K562 (cell line): ENCODE data around the gene TMEM129. TPM values are rescaled to one million over a fixed set of nuclear protein-coding genes. Genes with fewer than 3 reads are reported as not detected.

ENCODE experiments used
- ATAC-seq: fragments of 200-7000 bp; cut with Tn5 transposase; 3 replicates; pipeline ENCODE4 v1.9.1; 2020; ENCODE audit warnings: moderate library complexity
- BruUV-seq: library from RNA; stranded (reverse); fragments of 400-500 nt; replicated peaks from 2 replicates; lab custom pipeline; 2021; lab: Mats Ljungman, UMichigan
- CTCF ChIA-PET: fragments of 300-600 bp; formaldehyde crosslinking; extraction: SDS; loops from one replicate; lab custom pipeline; 2021; ENCODE audit warnings: low intra/inter-chr PET ratio; lab: Yijun Ruan, JAX
- POLR2A ChIA-PET: fragments of 300-600, 350-650 bp; sonication (Branson Sonifier 250); formaldehyde crosslinking; extraction: SDS; loops from one replicate; lab custom pipeline; 2021; ENCODE audit warnings: antibody characterized with exemption, inconsistent platforms; lab: Yijun Ruan, JAX
- DNase-seq, 4 experiments: peaks; one replicate each; pipeline versions ENCODE4 v3.0.0 to v3.0.0-alpha.2; 2011 to 2018; ENCODE audit warnings: low spot score in 3 of 4, mixed read lengths in 3 of 4; ENCODE audit errors: extremely low read depth in 1 of 4
- FAIRE-seq: peaks from 2 replicates; lab custom pipeline; 2011; peaks lifted over from hg19 to GRCh38; lab: Jason Lieb, UNC
- H2AFZ ChIP-seq: 2 replicates; pipeline ENCODE4 v1.6.0; 2011; ENCODE audit warnings: low read depth, low read length, control low read depth, inconsistent platforms
- H3K27ac ChIP-seq: fragments of 200-600 bp; 3 replicates; pipeline ENCODE4 v1.8.0; 2011; ENCODE audit warnings: low read depth, mild to moderate bottlenecking, control low read depth, inconsistent platforms, low read length, moderate library complexity, mixed read lengths; ENCODE audit errors: extremely low read depth
- H3K27me3 ChIP-seq, 2 experiments: fragments of 300-600 bp in 1 of 2; 2 replicates in 1 of 2; 3 replicates in 1 of 2; pipeline versions ENCODE4 v1.6.0 to v1.8.0; 2011; ENCODE audit warnings: inconsistent platforms in 2 of 2, low read length in 2 of 2, mild to moderate bottlenecking in 1 of 2, mixed read lengths in 1 of 2, moderate library complexity in 1 of 2; ENCODE audit not compliant: control insufficient read depth in 2 of 2, insufficient read depth in 2 of 2
- H3K36me3 ChIP-seq: fragments of 300-600 bp; 3 replicates; pipeline ENCODE4 v1.8.0; 2011; ENCODE audit warnings: mild to moderate bottlenecking, low read length, inconsistent platforms; ENCODE audit not compliant: control insufficient read depth, insufficient read depth
- H3K4me1 ChIP-seq, 2 experiments: fragments of 200-600 bp in 1 of 2; replicated peaks in 1 of 2; 2 replicates in 1 of 2; 3 replicates in 1 of 2; pipeline versions ENCODE4 v1.5.1 to v1.8.0; 2011; ENCODE audit warnings: inconsistent platforms in 2 of 2, low read length in 2 of 2, mild to moderate bottlenecking in 1 of 2, mixed read lengths in 1 of 2, moderate library complexity in 1 of 2; ENCODE audit not compliant: control insufficient read depth in 2 of 2, insufficient read depth in 2 of 2
- H3K4me2 ChIP-seq: 2 replicates; pipeline ENCODE4 v1.6.1; 2011; ENCODE audit warnings: low read length, control low read depth, inconsistent platforms, mixed read lengths; ENCODE audit not compliant: insufficient read depth
- H3K4me3 ChIP-seq: fragments of 200-600 bp; sonication (generic), shearing (Covaris generic); 2 replicates; pipeline ENCODE4 v1.5.1; 2016; ENCODE audit warnings: control low read depth, inconsistent platforms
- H3K79me2 ChIP-seq: fragments of 200-600 bp; 3 replicates; pipeline ENCODE4 v1.8.0; 2011; ENCODE audit warnings: low read length, inconsistent platforms; ENCODE audit not compliant: control insufficient read depth, insufficient read depth
- H3K9ac ChIP-seq, 2 experiments: 2 replicates each; pipeline versions ENCODE4 v1.6.0 to v1.6.1; 2011; ENCODE audit warnings: low read depth in 2 of 2, low read length in 2 of 2, control low read depth in 1 of 2, inconsistent platforms in 1 of 2, mild to moderate bottlenecking in 1 of 2, mixed read lengths in 1 of 2; ENCODE audit not compliant: insufficient read depth in 1 of 2
- H3K9me1 ChIP-seq: one replicate; pipeline ENCODE4 v1.6.0; 2011; ENCODE audit warnings: inconsistent platforms, mild to moderate bottlenecking, low read length, moderate library complexity; ENCODE audit not compliant: control insufficient read depth, insufficient read depth
- H3K9me3 ChIP-seq: replicated peaks from 2 replicates; pipeline ENCODE4 v1.5.1; 2011; ENCODE audit warnings: low read depth, low read length, inconsistent platforms; ENCODE audit not compliant: control insufficient read depth, insufficient read depth
- H4K20me1 ChIP-seq: replicated peaks from 2 replicates; pipeline ENCODE4 v1.6.1; 2011; ENCODE audit warnings: low read length, inconsistent platforms, mixed read lengths; ENCODE audit not compliant: control insufficient read depth, insufficient read depth
- GABPB2 ChIP-seq: fragments of 250-450 bp; sonication (Bioruptor Pico); conservative IDR thresholded peaks from 2 replicates; pipeline ENCODE4 v1.5.1; 2021; ENCODE audit warnings: mild to moderate bottlenecking
- HDAC1 ChIP-seq, 2 experiments: fragments of 450-650 bp; IDR thresholded peaks; 2 replicates each; pipeline ENCODE4 v1.6.1; 2016 to 2017; ENCODE audit warnings: inconsistent platforms in 1 of 2, mild to moderate bottlenecking in 1 of 2, moderate library complexity in 1 of 2
- HDAC3 ChIP-seq: fragments of 450-650 bp; IDR thresholded peaks from 2 replicates; pipeline ENCODE4 v1.6.1; 2018; ENCODE audit warnings: borderline replicate concordance, mild to moderate bottlenecking, moderate library complexity; ENCODE audit not compliant: partially characterized antibody
- KAT2B ChIP-seq: IDR thresholded peaks from one replicate; pipeline ENCODE4 v1.6.1; 2012; ENCODE audit warnings: low read depth, mild to moderate bottlenecking, control low read depth, inconsistent platforms, low read length, moderate library complexity
- KAT7 ChIP-seq: sonication (generic); formaldehyde crosslinking; IDR thresholded peaks from 2 replicates; pipeline ENCODE4 v1.8.0; 2022; ENCODE audit warnings: missing genetic modification reagents, mild to moderate bottlenecking, borderline replicate concordance
- KDM4B ChIP-seq, 2 experiments: fragments of 450-650 bp in 1 of 2; sonication (generic) in 1 of 2; IDR thresholded peaks; 2 replicates each; pipeline ENCODE4 v1.6.1; 2016 to 2017; ENCODE audit warnings: borderline replicate concordance in 2 of 2, antibody characterized with exemption in 1 of 2, low read depth in 1 of 2, mild to moderate bottlenecking in 1 of 2
- MCM2 ChIP-seq: fragments of 450-650 bp; IDR thresholded peaks from 2 replicates; pipeline ENCODE4 v1.6.1; 2017; ENCODE audit warnings: low read depth, mild to moderate bottlenecking
- PCBP1 ChIP-seq: fragments of 200-400 bp; formaldehyde crosslinking; IDR thresholded peaks from 2 replicates; pipeline ENCODE4 v1.6.1; 2018; ENCODE audit warnings: mild to moderate bottlenecking, low read depth, low read length; ENCODE audit not compliant: poor library complexity, severe bottlenecking
- PTTG1 ChIP-seq: fragments of 450-650 bp; IDR thresholded peaks from 2 replicates; pipeline ENCODE4 v1.6.1; 2016; ENCODE audit warnings: low read depth, mild to moderate bottlenecking, missing genetic modification characterization, missing compliant biosample characterization
- SAP30 ChIP-seq: fragments of 200-600 bp; sonication (generic); IDR thresholded peaks from 2 replicates; pipeline ENCODE4 v1.6.1; 2012; ENCODE audit warnings: borderline replicate concordance, low read depth, mild to moderate bottlenecking, moderate library complexity, low read length, control low read depth, inconsistent platforms; ENCODE audit not compliant: insufficient read depth, poor library complexity, severe bottlenecking
- SP2 ChIP-seq: IDR thresholded peaks from 2 replicates; pipeline ENCODE4 v1.6.1; 2011; ENCODE audit warnings: mild to moderate bottlenecking, low read depth, low read length, moderate library complexity; ENCODE audit not compliant: poor library complexity, severe bottlenecking; ENCODE audit errors: extremely low read depth
- SPI1 ChIP-seq: IDR thresholded peaks from 2 replicates; pipeline ENCODE4 v1.6.1; 2011; ENCODE audit warnings: low read depth, low read length, control low read depth, borderline replicate concordance
- TFAP4 ChIP-seq: sonication (generic); formaldehyde crosslinking; IDR thresholded peaks from 2 replicates; pipeline ENCODE4 v1.8.0; 2022; ENCODE audit warnings: missing genetic modification reagents, mild to moderate bottlenecking, moderate library complexity, borderline replicate concordance
- ZNF561 ChIP-seq: fragments of 450-650 bp; formaldehyde crosslinking; conservative IDR thresholded peaks from 2 replicates; pipeline ENCODE4 v1.4.0; 2020; ENCODE audit warnings: mild to moderate bottlenecking, moderate library complexity
- WGBS: fragments of 100-300 bp; shearing (Covaris generic); methylation state at CpG from one replicate; pipeline ENCODE4 v1.1.6; 2016; ENCODE audit warnings: low coverage, mixed read lengths; ENCODE audit not compliant: insufficient coverage; ENCODE audit errors: missing lambda C conversion rate; 5-methylcytosine and 5-hydroxymethylcytosine counted together
- in situ Hi-C: fragments of 300-500 bp; cut with MboI; formaldehyde crosslinking; loops from 4 replicates; pipeline ENCODE4 v1.15.0; 2018; ENCODE audit warnings: inconsistent platforms, mixed read lengths
- intact Hi-C: fragments of 100-400 bp; cut with micrococcal nuclease; formaldehyde crosslinking; loops from 2 replicates; pipeline ENCODE4 v1.14.2; 2022
- polyA plus RNA-seq, 8 experiments: library from polyadenylated mRNA; depleted of rRNA in 4 of 8; stranded (reverse) in 5 of 8; unstranded in 3 of 8; fragments of >200 nt; fragmentation: Nextera tagmentation in 2 of 8; fragmentation: Illumina TruSeq in 1 of 8; extraction: Ambion mirVana in 2 of 8; extraction: Trizol in 1 of 8; gene quantifications; 2 replicates each; pipeline versions ENCODE4 v1.2.1 to v1.2.3, GENCODE V29; 2011 to 2014; ENCODE audit warnings: inconsistent platforms in 1 of 8, missing spikeins in 1 of 8
- total RNA-seq, 7 experiments: library from RNA; depleted of rRNA in 6 of 7; stranded (reverse); fragments of >200 nt in 6 of 7; fragmentation: Illumina TruSeq in 2 of 7; extraction: Trizol in 2 of 7; gene quantifications; 2 replicates each; pipeline versions ENCODE4 v1.2.1 to v1.2.3, GENCODE V29; 2011 to 2021; ENCODE audit warnings: low replicate concordance in 1 of 7
- TF ChIP-seq, protein P1 (sequence below), 2 experiments: fragments of 450-650 bp in 1 of 2; sonication (generic) in 1 of 2; formaldehyde crosslinking; conservative IDR thresholded peaks; 2 replicates each; pipeline versions ENCODE4 v1.4.0 to v1.8.1; 2020 to 2022; ENCODE audit warnings: mild to moderate bottlenecking in 1 of 2, missing genetic modification reagents in 1 of 2
- TF ChIP-seq, protein P2 (sequence below): IDR thresholded peaks from 3 replicates; pipeline ENCODE4 v1.6.1; 2011; ENCODE audit warnings: borderline replicate concordance, mild to moderate bottlenecking; ENCODE audit not compliant: insufficient read length, insufficient read depth

TMEM129 gene
- total and polyA plus RNA-seq, 9 of the 15 experiments (the other 6 are each of a cell fraction or from before 2014, with no cell fraction given): 0.34 to 47.2 (median 18.8) TPM

DNA sequence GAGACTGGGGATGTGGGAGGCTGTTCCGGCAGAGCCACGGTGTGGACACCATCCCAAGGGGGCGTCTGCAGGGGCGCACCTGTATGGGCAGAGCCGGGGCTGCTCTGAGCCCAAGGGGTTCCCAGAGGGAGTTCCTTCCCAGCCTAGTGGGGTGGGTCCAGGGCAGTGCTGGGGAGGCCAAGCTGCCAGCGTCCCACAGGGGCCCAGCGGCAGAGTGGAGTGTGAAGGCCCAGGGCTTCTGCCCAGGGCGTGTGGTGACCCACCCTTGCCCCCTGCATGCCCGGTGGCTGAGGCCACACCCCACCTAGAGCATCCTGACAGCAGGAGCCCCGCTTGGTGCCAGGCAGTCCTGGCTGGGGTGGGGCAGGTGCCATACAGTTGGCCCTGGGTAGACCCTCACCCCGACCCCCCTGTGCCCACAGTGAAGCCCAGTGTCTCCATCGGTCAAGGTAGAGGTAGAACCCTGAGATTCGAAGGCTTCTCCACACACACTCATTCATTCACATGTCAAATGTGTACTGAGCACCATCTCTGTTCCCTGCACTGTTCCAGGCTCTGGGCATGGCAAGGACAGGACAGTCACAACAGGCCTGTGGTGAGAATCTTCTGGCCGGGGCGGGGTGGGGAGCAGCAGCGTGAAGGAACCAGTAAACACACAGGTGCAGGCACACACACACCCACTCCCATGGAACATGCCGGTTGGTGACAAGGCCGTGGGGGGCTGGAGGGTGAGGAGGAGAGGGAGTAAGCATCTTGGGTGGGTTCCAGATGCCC lies 29.4 kb upstream of the TMEM129 start (continued):
- no peak for TF ChIP-seq KDM4B (IDR thresholded peaks at IDR 0.05; ENCODE audit: borderline replicate concordance in 2 of 2, low read depth in 1 of 2)

GRCh38 chr4:1749826-1750225 lies 28.7 kb upstream of the TMEM129 start:
- no peak overlapping the region for H3K4me2 ChIP-seq
- peak in 2 of 4 experiments; percentile 57 to 68 for DNase-seq
- peaks cover 5% of the 10 kb centered on the region; the same call in 1 of the 3 replicates for H3K36me3 ChIP-seq
- H3K4me3 ChIP-seq: no peak overlapping the region
- in situ Hi-C loops (no loop called here), intact Hi-C loops (loop anchor here (5.0 kb wide), 2 partner anchors 157 to 437 kb away; no protein-coding TSS in a partner anchor)
- no peaks in the 10 kb centered on the region for H4K20me1 ChIP-seq
- 0 out of 4 replicates have a peak overlapping the region, but pooled peaks of 1 of the 2 experiments have one; percentile 43 for H3K9ac ChIP-seq
- POLR2A ChIA-PET: no interaction called here
- H3K9me3 ChIP-seq: no peaks in the 10 kb centered on the region
- CTCF ChIA-PET: interaction anchor here (6.2 kb wide), 1 partner anchor 60 kb away, joined by 94 read pairs; no protein-coding TSS in a partner anchor
- no peak for ATAC-seq
- peaks cover 5% of the 10 kb centered on the region for H3K9me1 ChIP-seq
- H2AFZ ChIP-seq: no peak overlapping the region
- 14% methylated on average over 10 of the region's 14 CpGs for WGBS
- no peak for FAIRE-seq
- H3K27ac ChIP-seq: no peak overlapping the region
- no TSS peak for BruUV-seq
- H3K79me2 ChIP-seq: no peaks in the 10 kb centered on the region
- no peaks in the 10 kb centered on the region for H3K27me3 ChIP-seq
- peaks cover 23 to 92% of the 10 kb centered on the region in 2 experiments for H3K4me1 ChIP-seq
- TF ChIP-seq KAT2B: no peak
- TF ChIP-seq KAT7 (CRISPR knock-in tag): no peak
- no peak for TF ChIP-seq ZNF561 (CRISPR knock-in tag)
- no peak for TF ChIP-seq SP2
- no peak for TF ChIP-seq SAP30
- TF ChIP-seq, protein P1, sequence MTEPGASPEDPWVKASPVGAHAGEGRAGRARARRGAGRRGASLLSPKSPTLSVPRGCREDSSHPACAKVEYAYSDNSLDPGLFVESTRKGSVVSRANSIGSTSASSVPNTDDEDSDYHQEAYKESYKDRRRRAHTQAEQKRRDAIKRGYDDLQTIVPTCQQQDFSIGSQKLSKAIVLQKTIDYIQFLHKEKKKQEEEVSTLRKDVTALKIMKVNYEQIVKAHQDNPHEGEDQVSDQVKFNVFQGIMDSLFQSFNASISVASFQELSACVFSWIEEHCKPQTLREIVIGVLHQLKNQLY (CRISPR knock-in tag; conservative IDR thresholded peaks at IDR 0.05): no peak
- TF ChIP-seq MCM2: no peak
- no peak for TF ChIP-seq SPI1
- no peak for TF ChIP-seq HDAC1 (IDR thresholded peaks at IDR 0.05)
- no peak for TF ChIP-seq HDAC3
- TF ChIP-seq PCBP1: no peak
- no peak for TF ChIP-seq TFAP4 (CRISPR knock-in tag)
- TF ChIP-seq, protein P2, sequence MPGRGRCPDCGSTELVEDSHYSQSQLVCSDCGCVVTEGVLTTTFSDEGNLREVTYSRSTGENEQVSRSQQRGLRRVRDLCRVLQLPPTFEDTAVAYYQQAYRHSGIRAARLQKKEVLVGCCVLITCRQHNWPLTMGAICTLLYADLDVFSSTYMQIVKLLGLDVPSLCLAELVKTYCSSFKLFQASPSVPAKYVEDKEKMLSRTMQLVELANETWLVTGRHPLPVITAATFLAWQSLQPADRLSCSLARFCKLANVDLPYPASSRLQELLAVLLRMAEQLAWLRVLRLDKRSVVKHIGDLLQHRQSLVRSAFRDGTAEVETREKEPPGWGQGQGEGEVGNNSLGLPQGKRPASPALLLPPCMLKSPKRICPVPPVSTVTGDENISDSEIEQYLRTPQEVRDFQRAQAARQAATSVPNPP: no peak
- no peak for TF ChIP-seq GABPB2
- TF ChIP-seq PTTG1 (tag): no peak
